MCF 10A (cell line): ENCODE data around the gene OR10A3. TPM values are rescaled to one million over a fixed set of nuclear protein-coding genes. Genes with fewer than 3 reads are reported as not detected.

Experiments
- BruUV-seq: library from RNA; stranded (reverse); fragments of 400-500 nt; replicated peaks from 2 replicates; lab custom pipeline; 2021; lab: Mats Ljungman, UMichigan
- CTCF ChIA-PET: fragments of 300-600 bp; sonication (Branson Sonifier 250); formaldehyde crosslinking; extraction: SDS; loops from one replicate; lab custom pipeline; 2021; ENCODE audit warnings: antibody characterized with exemption, inconsistent platforms; lab: Yijun Ruan, JAX
- POLR2A ChIA-PET: fragments of 300-600, 350-650 bp; sonication (Branson Sonifier 250); formaldehyde crosslinking; extraction: SDS; loops from one replicate; lab custom pipeline; 2020; ENCODE audit warnings: antibody characterized with exemption, inconsistent platforms; lab: Yijun Ruan, JAX
- DNase-seq: peaks from one replicate; pipeline ENCODE4 v3.0.0-alpha.2; 2018; ENCODE audit not compliant: unreplicated experiment
- H3K27ac Mint-ChIP-seq: one replicate; pipeline ENCODE4 v1.8.0; 2022; ENCODE audit warnings: mild to moderate bottlenecking, low read depth, mixed read lengths; ENCODE audit not compliant: unreplicated experiment
- H3K27me3 Mint-ChIP-seq: one replicate; pipeline ENCODE4 v1.8.0; 2022; ENCODE audit warnings: mixed read lengths; ENCODE audit not compliant: insufficient read depth, unreplicated experiment
- H3K36me3 Mint-ChIP-seq: one replicate; pipeline ENCODE4 v1.8.0; 2022; ENCODE audit warnings: mild to moderate bottlenecking, moderate library complexity, mixed read lengths; ENCODE audit not compliant: insufficient read depth, unreplicated experiment
- H3K4me1 Mint-ChIP-seq: one replicate; pipeline ENCODE4 v1.8.0; 2022; ENCODE audit warnings: mixed read lengths; ENCODE audit not compliant: insufficient read depth, unreplicated experiment
- H3K4me3 Mint-ChIP-seq: one replicate; pipeline ENCODE4 v1.8.0; 2022; ENCODE audit warnings: mild to moderate bottlenecking, moderate library complexity, mixed read lengths; ENCODE audit not compliant: unreplicated experiment
- H3K9me3 Mint-ChIP-seq: one replicate; pipeline ENCODE4 v1.8.0; 2022; ENCODE audit warnings: mixed read lengths; ENCODE audit not compliant: unreplicated experiment
- CTCF ChIP-seq: fragments of 200-600 bp; IDR thresholded peaks from one replicate; pipeline ENCODE4 v1.8.0; 2022; ENCODE audit warnings: antibody characterized with exemption, mild to moderate bottlenecking; ENCODE audit not compliant: unreplicated experiment
- intact Hi-C: fragments of 100-400 bp; cut with micrococcal nuclease; formaldehyde crosslinking; loops from 2 replicates; pipeline ENCODE4 v1.14.1; 2022
- total RNA-seq: library from RNA; stranded (reverse); gene quantifications from 2 replicates; pipeline ENCODE4 v1.2.3, GENCODE V29; 2022

OR10A3 gene
- total RNA-seq, 1 experiment from 2014 or later, result not detected

DNA sequence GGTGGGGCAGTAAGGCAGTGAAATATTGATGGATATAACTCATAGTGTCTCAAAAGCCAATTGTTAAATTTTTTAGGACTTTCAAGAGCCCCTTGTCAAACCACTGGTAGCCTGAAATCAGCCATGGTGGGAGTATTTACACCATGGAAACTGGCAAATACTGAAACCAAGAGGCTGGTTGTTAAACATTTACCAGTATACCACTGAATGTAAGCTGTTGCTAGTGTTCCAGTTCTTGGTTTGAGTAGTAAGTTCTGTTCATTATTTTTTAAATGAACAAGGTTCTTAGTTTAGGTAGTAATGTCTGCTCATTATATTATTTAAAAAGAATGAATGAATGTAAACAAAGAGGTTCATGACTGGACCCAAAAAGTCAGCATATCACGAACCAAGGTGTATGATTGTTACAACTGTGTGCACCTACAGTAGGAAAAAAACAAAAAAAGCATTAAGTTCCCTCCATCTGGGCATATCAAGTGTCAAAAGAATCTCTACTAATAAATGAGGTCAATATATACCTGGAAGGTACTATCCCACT, 41.1 kb upstream of the OR10A3 start:
- intact Hi-C loops, result no loop called here
- no TSS peak for BruUV-seq
- CTCF ChIA-PET, result interaction anchor here (1.0 to 6.1 kb wide), 2 partner anchors 14 to 89 kb away, joined by 4 to 260 read pairs; no protein-coding TSS in a partner anchor

DNA sequence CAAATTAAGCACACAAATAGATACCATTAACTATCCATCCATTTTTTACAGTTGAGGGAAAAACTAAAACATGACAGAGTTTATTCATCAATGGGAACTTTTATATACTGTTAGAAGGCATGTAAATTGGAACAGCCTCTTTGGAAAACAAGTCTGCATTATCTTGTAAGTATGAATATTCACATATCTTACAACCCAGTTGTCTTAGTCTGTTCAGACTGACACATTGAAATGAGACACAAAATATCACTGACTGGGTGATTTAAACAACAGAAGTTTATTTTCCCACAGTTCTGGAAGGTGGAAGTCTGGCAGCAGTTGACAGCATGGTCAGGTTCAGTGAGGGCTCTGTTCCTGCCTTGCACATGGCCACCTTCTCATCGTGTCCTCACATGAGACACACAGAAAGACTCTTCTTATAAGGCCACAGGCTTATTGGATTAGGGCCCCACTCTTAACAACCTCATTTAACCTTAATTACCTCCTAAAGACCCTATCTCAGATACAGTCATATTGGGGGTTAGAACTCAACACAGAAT, 40.2 kb upstream of the OR10A3 start:
- intact Hi-C loops, result no loop called here
- POLR2A ChIA-PET, result no interaction called here

More for the DNA sequence above, 41.1 kb upstream of the OR10A3 start:
- POLR2A ChIA-PET, result no interaction called here
- no peak overlapping the region for H3K4me3 Mint-ChIP-seq
- H3K27ac Mint-ChIP-seq, result no peak overlapping the region
- DNase-seq, result no peak
- no peak for TF ChIP-seq CTCF
- H3K27me3 Mint-ChIP-seq, result no peaks in the 10 kb centered on the region
- no peaks in the 10 kb centered on the region for H3K9me3 Mint-ChIP-seq
- H3K36me3 Mint-ChIP-seq, result no peaks in the 10 kb centered on the region
- H3K4me1 Mint-ChIP-seq, result peaks cover 17% of the 10 kb centered on the region

DNA sequence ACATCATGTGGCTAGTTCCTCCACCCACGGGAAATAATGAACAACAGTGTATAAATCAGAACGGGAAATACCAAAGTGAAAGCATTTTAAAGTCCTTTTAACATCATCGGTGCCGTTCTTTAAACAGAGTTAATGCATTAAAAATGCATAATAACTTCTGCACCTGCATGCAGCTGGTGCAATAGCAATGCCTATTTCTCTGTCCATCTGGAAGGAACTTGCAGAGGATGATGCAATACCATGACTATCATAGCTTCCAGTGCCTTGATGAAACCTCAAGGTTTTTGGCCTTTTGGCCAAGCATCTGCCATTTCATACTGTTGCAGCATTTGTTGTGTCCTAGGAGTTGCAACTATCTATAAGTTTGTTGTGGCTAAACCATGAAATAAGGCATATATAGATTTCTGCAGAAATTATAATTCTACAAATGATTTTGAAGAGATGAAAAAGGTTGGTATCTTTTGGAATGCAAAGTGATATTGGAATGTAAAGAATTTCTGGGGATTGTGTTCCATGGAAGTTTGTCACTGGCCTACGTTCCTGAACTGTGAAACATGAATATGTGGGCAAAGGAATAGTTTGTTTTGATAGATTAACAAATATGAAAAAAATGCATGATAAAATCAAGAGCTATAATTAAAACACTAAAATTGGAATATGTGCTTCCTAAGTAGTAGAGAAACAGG, 35.9 kb upstream of the OR10A3 start:
- DNase-seq, result peak; percentile 55
- Mint-ChIP-seq H3K9me3 (no peaks in the 10 kb centered on the region), H3K4me1 (peaks cover 23% of the 10 kb centered on the region), H3K27me3 (no peaks in the 10 kb centered on the region), H3K27ac (peak overlapping the region; percentile 79), H3K4me3 (no peak overlapping the region), H3K36me3 (no peaks in the 10 kb centered on the region)
- intact Hi-C loops, result no loop called here
- ChIA-PET POLR2A (interaction anchor here (1.1 kb wide), 1 partner anchor 10 kb away, joined by 3 read pairs; the partner anchor contains the start of gene EIF3F), CTCF (interaction anchor here (0.6 to 5.7 kb wide), 5 partner anchors 9 to 1235 kb away, joined by 3 to 56 read pairs (median 8); partner anchors contain the start of gene EIF3F)
- BruUV-seq, result no TSS peak
- TF ChIP-seq CTCF, result no peak

More for the DNA sequence above, 40.2 kb upstream of the OR10A3 start:
- H3K4me1 Mint-ChIP-seq, result peaks cover 23% of the 10 kb centered on the region
- H3K4me3 Mint-ChIP-seq, result no peak overlapping the region
- H3K27me3 Mint-ChIP-seq, result no peaks in the 10 kb centered on the region
- no TSS peak for BruUV-seq
- TF ChIP-seq CTCF, result no peak
- no peak for DNase-seq
- no peaks in the 10 kb centered on the region for H3K9me3 Mint-ChIP-seq
- CTCF ChIA-PET, result interaction anchor here (1.0 to 6.1 kb wide), 2 partner anchors 13 to 88 kb away, joined by 4 to 260 read pairs; no protein-coding TSS in a partner anchor
- no peaks in the 10 kb centered on the region for H3K36me3 Mint-ChIP-seq
- no peak overlapping the region for H3K27ac Mint-ChIP-seq

GRCh38 chr11:7974668-7975067, 33.2 kb upstream of the OR10A3 start:
- ChIA-PET CTCF (interaction anchor here (0.6 to 5.7 kb wide), 4 partner anchors 10 to 1111 kb away, joined by 3 to 56 read pairs (median 4); partner anchors contain the start of genes EIF3F and NLRP10), POLR2A (interaction anchor here (0.6 to 1.6 kb wide), 3 partner anchors 12 to 46 kb away, joined by 3 read pairs; partner anchors contain the start of gene EIF3F)
- TF ChIP-seq CTCF, result no peak
- Mint-ChIP-seq H3K36me3 (no peaks in the 10 kb centered on the region), H3K27ac (no peak overlapping the region), H3K4me1 (peaks cover 23% of the 10 kb centered on the region), H3K27me3 (no peaks in the 10 kb centered on the region), H3K9me3 (no peaks in the 10 kb centered on the region), H3K4me3 (no peak overlapping the region)
- no TSS peak for BruUV-seq
- intact Hi-C loops, result no loop called here
- no peak for DNase-seq
